Esophagus mucosa (tissue), 1 donor: Measurements from ENCODE around the gene CACNG6. TPM values are rescaled to one million over a fixed set of nuclear protein-coding genes. Genes with fewer than 3 reads are reported as not detected.

ENCODE experiments used
- ATAC-seq: fragments of 200-7000 bp; cut with Tn5 transposase; one replicate; pipeline ENCODE4 v1.9.1; 2020
- total RNA-seq: library from RNA; stranded (reverse); gene quantifications from one replicate; pipeline ENCODE4 v1.2.4, GENCODE V29; 2023
- donor health status: DM: yes; HTN: yes; CAD: no.

CACNG6 gene
- total RNA-seq, 1 donor from 2014 or later: not detected

- no peak for ATAC-seq
Measured at GRCh38 chr19:53971673-53972072, 19.8 kb upstream of the CACNG6 start.

- ATAC-seq: peak; percentile 73
Measured at GRCh38 chr19:53977429-53977990, 13.9 kb upstream of the CACNG6 start.

GRCh38 chr19:53977991-53978731 is 13.3 kb upstream of the CACNG6 start:
- ATAC-seq: no peak

GRCh38 chr19:53978975-53979801 is 12.2 kb upstream of the CACNG6 start:
- no peak for ATAC-seq

DNA sequence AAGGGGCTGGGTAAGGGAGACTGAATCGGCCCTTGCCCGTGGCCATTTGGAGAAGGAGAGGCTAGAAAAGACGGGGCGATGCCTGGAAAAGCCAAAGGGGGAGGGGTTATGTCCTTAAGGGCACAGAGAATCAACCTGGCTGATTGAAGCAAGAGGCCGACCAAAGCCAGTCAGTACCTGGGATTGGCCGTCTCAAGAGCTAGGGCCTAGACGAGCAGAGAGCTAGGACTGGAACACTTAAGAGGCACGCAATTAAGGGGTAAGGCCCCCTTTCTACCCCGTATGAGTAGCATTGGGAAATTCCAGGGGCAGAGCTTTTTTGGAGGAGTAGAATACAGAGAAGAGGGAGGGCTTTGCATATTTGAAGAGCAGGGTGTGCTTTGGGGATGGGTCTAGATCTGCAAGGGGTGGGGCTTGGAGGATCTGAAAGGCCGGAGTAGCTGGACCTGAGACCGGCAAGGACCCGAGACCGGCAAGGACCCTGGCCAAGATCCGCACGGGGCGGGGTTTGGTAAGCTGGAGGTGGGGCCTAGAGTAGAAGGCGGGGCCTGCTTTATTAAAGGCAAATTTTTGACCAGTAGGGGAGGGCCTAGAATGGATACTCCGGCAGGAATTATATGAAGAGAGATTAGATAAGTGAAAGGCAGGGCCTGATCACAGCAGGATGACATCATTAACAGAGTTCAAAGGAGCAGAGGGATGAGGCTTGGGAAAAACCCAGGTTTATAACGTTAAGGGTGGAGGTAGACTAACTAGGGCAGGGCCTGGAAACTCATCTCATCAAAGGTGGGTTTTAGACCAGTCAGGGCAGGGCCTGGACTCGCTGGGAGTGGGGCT is 10.7 kb upstream of the CACNG6 start:
- no peak for ATAC-seq

GRCh38 chr19:53981376-53981951 is 10.0 kb upstream of the CACNG6 start:
- ATAC-seq: no peak

DNA sequence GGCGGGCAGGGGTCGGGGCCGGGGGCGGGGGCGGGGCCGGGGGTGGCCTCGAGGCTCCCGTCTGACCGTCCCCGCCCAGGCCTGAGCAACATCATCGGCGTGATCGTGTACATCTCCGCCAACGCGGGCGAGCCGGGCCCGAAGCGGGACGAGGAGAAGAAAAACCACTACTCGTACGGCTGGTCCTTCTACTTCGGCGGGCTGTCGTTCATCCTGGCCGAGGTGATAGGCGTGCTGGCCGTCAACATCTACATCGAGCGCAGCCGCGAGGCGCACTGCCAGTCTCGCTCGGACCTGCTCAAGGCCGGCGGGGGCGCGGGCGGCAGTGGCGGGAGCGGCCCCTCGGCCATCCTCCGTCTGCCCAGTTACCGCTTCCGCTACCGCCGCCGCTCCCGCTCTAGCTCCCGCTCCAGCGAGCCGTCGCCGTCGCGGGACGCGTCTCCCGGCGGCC is 9.4 kb upstream of the CACNG6 start:
- no peak for ATAC-seq

DNA sequence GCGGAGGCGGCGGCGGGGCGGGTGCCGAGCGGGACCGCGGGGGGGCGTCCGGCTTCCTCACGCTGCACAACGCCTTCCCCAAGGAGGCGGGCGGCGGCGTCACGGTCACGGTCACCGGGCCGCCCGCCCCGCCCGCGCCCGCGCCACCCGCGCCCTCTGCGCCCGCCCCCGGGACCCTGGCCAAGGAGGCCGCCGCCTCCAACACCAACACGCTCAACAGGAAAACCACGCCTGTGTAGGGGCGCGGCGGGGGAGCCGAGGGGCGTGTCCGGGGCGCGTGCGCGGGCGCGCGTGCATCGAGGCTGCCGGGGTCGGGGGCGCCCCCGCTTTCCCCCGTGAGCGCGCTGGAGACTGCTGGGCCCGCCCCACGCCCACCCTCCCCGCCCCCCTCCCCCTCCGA is 8.8 kb upstream of the CACNG6 start:
- ATAC-seq: peak; percentile 51

DNA sequence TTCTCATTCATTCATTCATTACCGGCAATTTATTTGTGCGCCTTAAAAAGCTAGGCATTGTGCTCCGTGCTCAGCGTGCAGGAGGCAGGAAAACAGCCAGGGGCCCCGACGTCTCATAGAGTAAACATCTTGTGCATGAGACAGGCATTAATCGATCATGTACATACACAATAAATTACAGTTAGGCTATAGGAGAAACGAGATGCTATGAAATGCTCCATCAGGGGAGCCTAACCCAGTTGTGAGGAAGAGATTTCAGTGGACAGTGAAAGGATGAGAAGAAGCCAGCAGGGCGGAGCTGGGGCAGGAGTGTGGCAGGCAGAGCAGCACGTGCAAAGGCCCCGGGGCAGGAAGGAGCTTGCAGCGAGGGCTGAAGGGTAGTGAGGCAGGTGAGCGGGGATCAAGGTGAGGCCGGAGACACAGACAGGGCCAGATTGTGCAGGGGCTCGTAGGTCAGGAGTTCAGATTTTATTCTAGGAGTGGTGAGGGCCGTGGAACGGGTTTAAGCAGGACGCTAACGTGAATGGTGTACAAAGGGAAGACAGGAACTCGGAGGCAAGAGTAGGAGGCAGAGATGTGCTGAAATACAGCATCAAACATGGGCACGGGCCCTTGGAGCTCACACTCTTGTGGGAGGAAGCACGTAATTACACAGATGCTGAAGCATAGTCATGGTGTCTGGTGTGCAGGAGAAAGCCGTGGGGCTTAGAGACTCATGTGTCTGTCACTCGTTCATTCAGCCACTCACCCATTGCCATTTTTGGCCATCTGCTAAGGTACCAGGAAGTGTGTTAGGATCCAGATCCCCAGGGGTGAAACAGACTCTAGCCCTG is 7.8 kb upstream of the CACNG6 start:
- no peak for ATAC-seq

DNA sequence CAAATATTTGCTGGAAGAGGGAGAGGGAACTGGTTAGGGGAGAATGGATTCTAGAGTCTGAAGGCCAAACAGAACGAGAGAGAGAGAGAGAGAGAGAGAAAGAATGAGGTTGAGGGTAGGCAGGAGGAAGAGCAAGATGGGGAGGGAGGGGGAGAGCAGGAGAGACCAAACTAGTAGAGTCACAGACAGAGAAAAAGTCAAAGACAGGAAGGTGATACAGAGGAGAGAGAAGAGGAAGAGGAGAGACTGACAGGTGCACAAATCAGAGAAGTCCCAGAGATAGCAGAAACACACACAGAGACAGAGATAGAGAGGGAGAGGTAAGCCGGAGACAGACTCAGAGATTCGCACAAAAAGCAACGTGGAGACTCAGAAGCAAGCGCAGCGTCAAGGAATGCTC is 5.6 kb upstream of the CACNG6 start:
- ATAC-seq: no peak

GRCh38 chr19:53988981-53989380 is 2.5 kb upstream of the CACNG6 start:
- no peak for ATAC-seq

GRCh38 chr19:53989600-53990533 is 1.6 kb upstream of the CACNG6 start:
- no peak for ATAC-seq

GRCh38 chr19:53992211-53992610 is 774 bp downstream of the CACNG6 start:
- no peak for ATAC-seq

DNA sequence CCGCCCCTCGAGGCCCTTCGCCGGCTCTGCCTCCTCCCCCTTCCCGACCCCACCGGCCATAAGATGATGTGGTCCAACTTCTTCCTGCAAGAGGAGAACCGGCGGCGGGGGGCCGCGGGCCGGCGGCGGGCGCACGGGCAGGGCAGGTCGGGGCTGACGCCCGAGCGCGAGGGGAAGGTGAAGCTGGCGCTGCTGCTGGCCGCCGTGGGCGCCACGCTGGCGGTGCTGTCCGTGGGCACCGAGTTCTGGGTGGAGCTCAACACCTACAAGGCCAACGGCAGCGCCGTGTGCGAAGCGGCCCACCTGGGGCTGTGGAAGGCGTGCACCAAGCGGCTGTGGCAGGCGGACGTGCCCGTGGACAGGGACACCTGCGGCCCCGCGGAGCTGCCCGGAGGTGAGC is 1.4 kb downstream of the CACNG6 start:
- ATAC-seq: no peak

DNA sequence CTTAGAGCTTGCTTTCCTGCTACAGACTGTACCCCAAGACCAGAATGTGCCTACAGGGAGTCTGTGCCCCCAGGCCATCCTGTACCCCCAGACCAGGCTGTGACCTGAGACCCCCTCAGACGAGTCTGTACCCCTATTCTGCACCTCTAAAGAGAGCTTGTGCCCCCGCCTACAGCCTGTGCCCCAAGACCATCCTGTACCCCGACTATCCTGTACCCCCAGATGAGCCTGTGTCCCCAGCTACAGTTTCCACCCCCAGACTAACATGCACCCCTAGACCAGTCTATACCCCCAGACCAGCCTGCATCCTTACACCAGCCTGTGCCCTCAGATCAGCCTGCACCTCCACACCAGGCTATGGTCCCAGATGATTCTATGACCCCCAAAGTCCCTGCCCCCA is 2.0 kb downstream of the CACNG6 start:
- no peak for ATAC-seq

DNA sequence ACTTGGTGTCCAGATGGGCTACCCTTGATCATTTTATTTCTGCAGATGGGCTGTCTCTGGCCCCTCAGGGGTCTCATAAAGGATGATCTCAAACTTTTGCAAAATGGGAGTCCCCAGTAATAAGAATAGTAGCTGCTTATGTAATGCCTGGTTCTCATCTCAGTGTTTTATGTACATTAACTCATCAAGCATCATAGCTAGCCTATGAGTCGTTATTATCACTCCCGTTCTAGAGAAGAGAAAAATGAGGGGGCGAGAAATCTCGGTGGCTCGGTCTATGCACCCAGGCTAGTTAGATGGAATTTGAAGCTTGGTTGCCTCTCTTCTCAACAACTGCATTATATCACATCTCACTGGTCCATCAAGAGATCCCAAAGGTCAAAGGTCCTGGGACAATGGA is 3.4 kb downstream of the CACNG6 start:
- no peak for ATAC-seq

DNA sequence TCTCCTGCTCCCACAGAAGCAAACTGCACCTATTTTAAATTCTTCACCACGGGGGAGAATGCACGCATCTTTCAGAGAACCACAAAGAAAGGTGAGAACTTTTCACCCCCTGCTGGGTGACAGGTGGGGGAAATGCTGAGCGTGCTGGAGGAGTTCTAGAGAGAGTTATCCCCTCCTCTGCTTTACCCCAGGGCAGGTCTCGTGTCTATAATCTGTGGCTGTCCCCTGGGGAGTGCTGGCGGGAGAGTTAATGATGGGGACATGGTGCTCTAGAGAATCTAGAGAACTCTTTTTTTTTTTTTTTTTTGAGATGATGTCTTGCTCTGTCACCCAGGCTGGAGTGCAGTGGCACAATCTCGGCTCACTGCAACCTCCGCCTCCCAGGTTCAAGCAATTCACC is 6.8 kb downstream of the CACNG6 start:
- no peak for ATAC-seq

GRCh38 chr19:53999694-54000093 is 8.3 kb downstream of the CACNG6 start:
- no peak for ATAC-seq

DNA sequence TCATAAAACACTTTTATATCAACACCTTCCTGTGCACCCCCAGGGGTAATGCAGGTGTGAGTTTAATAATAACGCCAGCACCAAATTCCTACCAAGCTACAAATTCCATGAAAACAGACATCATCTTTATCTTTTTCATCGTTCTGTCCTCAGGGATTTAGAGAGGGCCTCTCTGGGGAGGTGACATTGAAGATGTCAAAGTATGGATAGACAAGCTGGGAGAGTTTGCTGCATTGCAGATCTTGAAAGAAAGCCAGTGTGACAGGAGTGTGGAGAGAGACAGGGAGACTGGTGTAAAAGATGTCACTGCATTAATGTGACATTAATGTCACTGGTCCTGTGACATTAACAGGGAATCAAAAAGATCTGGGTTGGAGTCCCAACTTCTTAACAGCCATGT is 10.1 kb downstream of the CACNG6 start:
- ATAC-seq: no peak
